ENCODE data around the gene ZNHIT6. TPM values are rescaled to one million over a fixed set of nuclear protein-coding genes. Genes with fewer than 3 reads are reported as not detected.

The ZNHIT6 gene
- total RNA-seq, 1 donor from 2014 or later = 24.6 TPM

DNA sequence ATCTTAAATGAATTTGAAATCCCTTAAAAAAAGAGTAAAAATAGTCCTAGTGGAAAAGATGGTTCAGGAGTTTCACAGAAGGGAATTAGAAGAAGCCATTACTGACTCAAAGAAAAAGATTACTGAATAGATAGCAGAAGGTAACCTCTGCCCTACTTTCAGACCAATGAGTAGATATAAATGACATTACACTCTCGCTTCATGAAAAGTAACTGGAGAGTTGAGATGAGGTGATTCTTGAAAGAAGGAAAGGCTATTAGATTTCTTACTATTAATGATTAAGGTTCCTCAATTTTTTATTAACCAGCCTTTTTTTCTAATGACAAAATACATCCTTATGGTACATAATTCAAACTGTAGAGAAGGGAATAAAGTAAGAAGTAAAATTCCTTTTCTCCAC lies 99.4 kb downstream of the ZNHIT6 start:
- no peaks in the 10 kb centered on the region for H3K27me3 Mint-ChIP-seq (ENCODE audit: insufficient read depth)
- H3K4me1 Mint-ChIP-seq (ENCODE audit: low read depth) = no peaks in the 10 kb centered on the region
- intact Hi-C loops (cut with micrococcal nuclease) = no loop called here
- no peak for DNase-seq (ENCODE audit: low spot score)
- no peak overlapping the region for H3K27ac Mint-ChIP-seq
- no peaks in the 10 kb centered on the region for H3K9me3 Mint-ChIP-seq
- H3K4me3 Mint-ChIP-seq = no peak overlapping the region
- no peaks in the 10 kb centered on the region for H3K36me3 Mint-ChIP-seq (ENCODE audit: low read depth)

DNA sequence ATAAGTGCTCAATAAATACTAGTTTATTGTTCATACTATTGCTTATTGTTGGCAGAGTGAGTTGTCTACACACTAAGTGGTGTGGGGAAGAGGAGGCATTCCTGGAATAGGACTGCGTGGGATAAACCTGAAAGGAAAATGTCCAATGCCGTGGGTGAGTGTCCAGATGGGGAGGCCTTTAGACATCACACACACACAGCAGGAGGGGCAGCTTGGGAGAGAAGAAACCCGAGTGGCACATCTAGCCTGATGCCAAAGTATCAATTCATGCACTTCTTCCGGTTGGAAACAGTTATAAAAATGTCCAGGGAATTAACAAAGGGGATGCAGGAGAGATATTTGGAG lies 100.3 kb downstream of the ZNHIT6 start:
- no peak overlapping the region for H3K27ac Mint-ChIP-seq
- H3K4me3 Mint-ChIP-seq = no peak overlapping the region
- DNase-seq (ENCODE audit: low spot score) = no peak
- intact Hi-C loops (cut with micrococcal nuclease) = no loop called here
- no peaks in the 10 kb centered on the region for H3K4me1 Mint-ChIP-seq (ENCODE audit: low read depth)
- H3K36me3 Mint-ChIP-seq (ENCODE audit: low read depth) = no peaks in the 10 kb centered on the region
- no peaks in the 10 kb centered on the region for H3K9me3 Mint-ChIP-seq
- H3K27me3 Mint-ChIP-seq (ENCODE audit: insufficient read depth) = no peaks in the 10 kb centered on the region

DNA sequence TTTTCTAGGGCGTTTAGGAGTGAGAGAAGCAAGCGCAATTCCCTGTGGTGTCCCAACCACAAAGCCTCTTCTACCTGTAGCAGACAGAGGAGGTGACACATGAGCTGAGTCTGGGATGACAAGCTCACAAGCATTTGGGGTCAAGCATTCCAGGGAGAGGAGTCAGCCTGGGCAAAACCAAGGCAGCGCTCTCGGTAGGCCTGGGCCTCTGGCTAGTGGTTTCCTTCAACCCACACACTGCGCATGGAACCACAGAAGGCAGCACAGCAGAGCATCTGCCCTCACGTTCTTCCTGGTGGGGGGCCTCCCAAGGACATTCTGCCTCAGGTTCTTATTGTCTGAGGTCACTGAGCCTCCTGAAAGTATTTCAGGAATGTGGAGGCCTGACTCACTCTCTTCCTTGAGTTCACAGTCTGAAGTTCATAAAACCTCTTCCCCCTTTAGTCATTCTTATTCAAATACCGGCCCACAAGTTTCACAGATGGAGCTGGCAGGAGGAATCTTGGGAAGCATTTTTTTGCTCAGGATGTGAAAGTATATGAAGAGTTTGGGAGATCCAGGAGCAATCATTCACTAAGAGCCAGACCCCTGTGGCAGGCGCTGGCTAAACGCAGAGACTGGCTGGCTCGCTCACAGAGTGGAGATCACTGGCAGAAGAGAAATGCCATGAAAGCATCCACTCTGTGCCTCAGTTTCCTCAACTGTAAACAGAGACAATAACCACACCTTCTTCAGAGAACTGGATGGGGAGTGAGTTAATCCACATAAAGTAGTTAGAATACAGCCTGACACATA lies 100.9 kb downstream of the ZNHIT6 start:
- H3K36me3 Mint-ChIP-seq (ENCODE audit: low read depth) = no peaks in the 10 kb centered on the region
- no peaks in the 10 kb centered on the region for H3K27me3 Mint-ChIP-seq (ENCODE audit: insufficient read depth)
- no peaks in the 10 kb centered on the region for H3K4me1 Mint-ChIP-seq (ENCODE audit: low read depth)
- H3K27ac Mint-ChIP-seq = no peak overlapping the region
- H3K4me3 Mint-ChIP-seq = no peak overlapping the region
- DNase-seq (ENCODE audit: low spot score) = no peak
- no peaks in the 10 kb centered on the region for H3K9me3 Mint-ChIP-seq
- intact Hi-C loops (cut with micrococcal nuclease) = no loop called here

DNA sequence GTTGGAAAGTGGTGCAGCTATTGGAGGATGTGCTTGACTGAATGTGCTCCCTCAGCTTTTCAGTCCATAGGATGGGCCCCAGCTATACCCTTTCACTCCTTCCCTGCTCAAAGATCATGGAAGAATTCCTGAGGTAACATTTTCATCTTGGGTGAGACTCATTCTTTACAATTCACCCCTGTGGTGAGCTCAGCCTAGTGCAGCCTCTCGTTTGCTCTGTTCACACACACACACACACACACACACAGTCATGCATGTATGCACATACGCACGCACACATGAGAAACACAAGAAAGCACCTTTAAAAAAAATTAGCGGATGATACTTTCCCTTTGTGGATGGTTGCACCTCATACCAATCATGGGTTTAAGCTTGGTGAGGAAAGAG lies 101.8 kb downstream of the ZNHIT6 start:
- Mint-ChIP-seq H3K4me1 (ENCODE audit: low read depth) (no peaks in the 10 kb centered on the region), H3K4me3 (no peak overlapping the region), H3K36me3 (ENCODE audit: low read depth) (no peaks in the 10 kb centered on the region), H3K27ac (no peak overlapping the region), H3K9me3 (no peaks in the 10 kb centered on the region), H3K27me3 (ENCODE audit: insufficient read depth) (no peaks in the 10 kb centered on the region)
- no peak for DNase-seq (ENCODE audit: low spot score)
- intact Hi-C loops (cut with micrococcal nuclease) = no loop called here

DNA sequence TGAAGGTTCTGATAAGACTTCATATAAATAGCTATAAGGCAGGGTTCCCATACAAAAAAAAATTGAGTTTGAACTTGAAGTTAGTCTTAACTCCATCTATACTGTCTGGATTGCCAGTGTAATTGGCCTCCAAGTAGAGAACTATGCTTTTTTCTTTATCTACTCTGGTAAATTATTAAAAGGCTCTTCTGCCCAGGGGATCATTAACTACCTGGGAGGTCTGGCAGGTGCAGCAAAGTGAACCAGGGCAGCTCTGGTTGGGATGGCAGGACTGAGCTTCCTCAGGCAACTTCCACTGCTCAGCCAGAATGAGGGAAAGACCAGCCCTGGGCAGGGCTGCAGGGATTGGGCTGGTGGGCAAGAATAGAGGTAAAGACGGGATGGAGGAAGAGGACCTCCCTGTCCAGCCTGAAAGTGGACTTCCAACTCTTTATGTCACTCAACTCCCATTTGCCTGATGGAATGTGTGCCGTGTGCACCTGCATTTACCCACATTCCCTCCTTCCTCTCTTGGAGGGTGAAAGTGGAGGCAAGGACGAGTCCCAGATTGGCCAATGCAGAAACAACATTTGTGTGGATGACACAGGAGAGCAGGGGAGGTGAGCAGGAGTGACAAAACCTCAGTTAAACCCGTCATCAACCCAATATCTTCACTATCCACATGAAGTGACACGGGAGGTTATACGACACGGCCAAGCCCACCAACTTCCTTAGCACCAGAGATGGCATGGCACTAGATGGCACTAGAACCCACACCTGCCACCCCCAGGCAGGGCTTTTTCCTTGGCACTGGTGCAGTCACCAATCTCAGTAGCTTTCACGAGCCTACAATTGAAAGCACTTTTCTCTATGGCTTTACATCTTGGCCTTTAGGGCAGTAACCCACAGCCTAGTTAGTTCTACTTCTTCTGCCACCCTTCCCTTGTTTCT lies 102.5 kb downstream of the ZNHIT6 start:
- intact Hi-C loops (cut with micrococcal nuclease) = no loop called here
- Mint-ChIP-seq H3K27ac (no peak overlapping the region), H3K4me3 (no peak overlapping the region), H3K27me3 (ENCODE audit: insufficient read depth) (no peaks in the 10 kb centered on the region), H3K4me1 (ENCODE audit: low read depth) (no peaks in the 10 kb centered on the region), H3K9me3 (peaks cover 2% of the 10 kb centered on the region), H3K36me3 (ENCODE audit: low read depth) (no peaks in the 10 kb centered on the region)
- no peak for DNase-seq (ENCODE audit: low spot score)

DNA sequence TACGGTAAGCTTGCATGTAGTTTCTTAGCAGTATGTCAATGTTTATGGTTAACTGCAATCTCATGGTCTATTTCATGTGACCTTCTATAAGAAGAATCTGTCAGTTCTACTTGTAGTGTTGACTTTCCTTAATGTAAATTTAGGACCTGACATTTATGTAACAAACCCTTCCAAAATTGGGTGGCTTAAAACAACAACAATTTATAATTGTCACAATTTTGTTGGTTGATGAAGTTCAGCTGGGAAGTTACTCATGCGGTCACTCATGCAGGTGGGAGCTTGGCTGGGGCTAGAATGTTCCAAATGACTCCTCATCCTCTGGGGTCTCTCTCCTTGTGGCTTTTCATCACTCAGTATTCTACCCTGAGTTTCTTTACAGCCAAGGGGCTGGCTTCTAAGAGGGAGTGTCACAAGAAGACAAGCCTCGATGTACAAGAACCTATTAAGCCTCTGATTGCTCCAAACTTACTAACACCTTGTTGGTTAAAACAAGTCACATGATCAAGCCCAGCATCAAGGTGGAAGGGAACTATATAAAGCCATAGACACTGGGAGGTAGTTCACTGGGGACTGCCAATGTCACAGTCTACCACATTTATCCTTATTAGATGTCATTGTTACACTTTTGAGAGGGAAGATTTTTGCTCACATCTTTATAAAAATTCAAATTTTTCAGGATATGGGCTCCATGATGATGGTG lies 103.8 kb downstream of the ZNHIT6 start:
- Mint-ChIP-seq H3K4me3 (no peak overlapping the region), H3K36me3 (ENCODE audit: low read depth) (no peaks in the 10 kb centered on the region)

DNA sequence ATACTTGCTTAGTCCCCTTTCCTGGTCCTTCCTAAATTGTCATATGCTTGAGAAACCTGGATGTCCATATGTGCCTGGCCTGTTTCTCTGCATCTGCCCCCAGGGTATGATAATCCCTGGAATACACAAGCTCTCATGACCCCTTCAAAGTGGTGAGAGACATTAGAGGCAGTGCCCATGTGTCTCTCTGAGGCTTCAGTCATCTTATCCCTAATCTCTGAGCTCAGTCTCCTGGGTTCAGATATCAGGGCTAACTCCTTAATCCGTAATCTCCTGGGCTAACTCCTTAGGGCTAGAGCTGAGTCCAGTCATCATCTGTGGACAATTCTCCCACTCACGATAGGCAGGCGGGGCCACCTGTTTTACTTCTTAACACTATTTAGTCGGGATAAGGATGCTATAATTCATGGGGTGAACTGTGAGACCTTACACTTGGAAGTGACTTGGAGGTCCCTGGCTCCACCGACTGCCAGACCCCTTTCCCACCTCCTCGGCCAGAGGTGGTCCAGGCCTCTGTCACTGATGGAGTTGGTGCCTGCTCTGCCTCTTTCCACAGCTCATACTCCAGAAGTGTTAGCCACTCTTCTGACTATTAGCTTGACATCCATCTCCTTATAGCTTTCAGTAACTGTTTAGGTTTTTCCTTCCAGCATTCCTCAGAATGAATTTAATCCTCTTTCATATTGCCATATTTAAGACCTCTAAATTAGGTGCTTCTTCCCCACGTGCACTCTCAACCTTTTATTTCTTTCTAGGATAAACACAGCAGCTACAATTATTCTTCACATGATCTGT lies 105.0 kb downstream of the ZNHIT6 start:
- no peaks in the 10 kb centered on the region for H3K27me3 Mint-ChIP-seq (ENCODE audit: insufficient read depth)
- no peaks in the 10 kb centered on the region for H3K36me3 Mint-ChIP-seq (ENCODE audit: low read depth)
- peaks cover 15% of the 10 kb centered on the region for H3K9me3 Mint-ChIP-seq
- intact Hi-C loops (cut with micrococcal nuclease) = no loop called here
- DNase-seq (ENCODE audit: low spot score) = no peak
- no peak overlapping the region for H3K27ac Mint-ChIP-seq
- H3K4me3 Mint-ChIP-seq = no peak overlapping the region
- no peaks in the 10 kb centered on the region for H3K4me1 Mint-ChIP-seq (ENCODE audit: low read depth)

More for the DNA sequence above, 103.8 kb downstream of the ZNHIT6 start:
- Mint-ChIP-seq H3K9me3 (peaks cover 11% of the 10 kb centered on the region), H3K27ac (no peak overlapping the region), H3K27me3 (ENCODE audit: insufficient read depth) (no peaks in the 10 kb centered on the region), H3K4me1 (ENCODE audit: low read depth) (no peaks in the 10 kb centered on the region)
- DNase-seq (ENCODE audit: low spot score) = no peak
- intact Hi-C loops (cut with micrococcal nuclease) = no loop called here

DNA sequence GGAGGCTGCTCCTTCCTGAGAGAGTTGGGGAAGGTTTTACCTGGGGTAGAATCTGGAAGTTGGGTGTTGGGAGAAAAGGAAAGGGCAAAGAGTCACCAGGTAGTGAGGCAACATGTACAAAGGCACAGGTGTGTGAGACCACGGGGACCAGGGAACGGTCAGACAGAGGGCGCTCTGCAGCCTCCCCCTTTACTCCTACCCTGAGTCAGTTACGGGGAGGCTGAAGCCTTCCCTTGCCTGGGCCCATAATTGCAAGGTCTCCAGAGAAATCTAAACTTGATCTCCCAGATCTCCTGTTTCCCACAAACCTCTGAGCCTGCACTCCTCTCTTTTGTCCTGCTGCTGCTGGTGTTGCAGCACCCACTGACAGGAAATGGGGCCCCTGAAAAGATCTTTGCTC lies 105.7 kb downstream of the ZNHIT6 start:
- no peaks in the 10 kb centered on the region for H3K36me3 Mint-ChIP-seq (ENCODE audit: low read depth)
- intact Hi-C loops (cut with micrococcal nuclease) = no loop called here
- no peak overlapping the region for H3K4me3 Mint-ChIP-seq
- H3K27me3 Mint-ChIP-seq (ENCODE audit: insufficient read depth) = no peaks in the 10 kb centered on the region
- no peak overlapping the region for H3K27ac Mint-ChIP-seq
- peaks cover 16% of the 10 kb centered on the region for H3K9me3 Mint-ChIP-seq
- DNase-seq (ENCODE audit: low spot score) = no peak
- H3K4me1 Mint-ChIP-seq (ENCODE audit: low read depth) = no peaks in the 10 kb centered on the region

DNA sequence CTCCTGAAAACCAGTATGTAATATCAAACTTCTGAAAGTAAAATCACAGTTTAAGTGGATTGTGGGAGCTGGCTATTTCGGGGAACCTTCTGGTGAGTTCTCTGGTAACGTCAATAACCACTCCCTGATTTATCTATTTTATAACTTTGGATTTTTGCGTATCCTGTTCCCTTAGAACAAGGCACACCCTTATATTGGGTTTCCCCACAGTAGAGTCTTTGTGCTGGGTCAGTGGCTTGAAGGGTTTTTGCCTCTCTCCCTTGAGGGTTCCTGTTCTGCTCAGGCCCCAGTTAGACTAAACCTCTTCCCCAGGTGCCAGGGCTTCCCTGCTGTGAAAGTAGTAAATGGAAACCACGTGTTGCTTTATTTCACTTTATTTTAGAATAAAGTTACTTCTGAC lies 106.3 kb downstream of the ZNHIT6 start:
- no peak for DNase-seq (ENCODE audit: low spot score)
- no peaks in the 10 kb centered on the region for H3K27me3 Mint-ChIP-seq (ENCODE audit: insufficient read depth)
- no peaks in the 10 kb centered on the region for H3K4me1 Mint-ChIP-seq (ENCODE audit: low read depth)
- no peak overlapping the region for H3K4me3 Mint-ChIP-seq
- H3K27ac Mint-ChIP-seq = no peak overlapping the region
- no peaks in the 10 kb centered on the region for H3K36me3 Mint-ChIP-seq (ENCODE audit: low read depth)
- intact Hi-C loops (cut with micrococcal nuclease) = no loop called here
- peaks cover 16% of the 10 kb centered on the region for H3K9me3 Mint-ChIP-seq

DNA sequence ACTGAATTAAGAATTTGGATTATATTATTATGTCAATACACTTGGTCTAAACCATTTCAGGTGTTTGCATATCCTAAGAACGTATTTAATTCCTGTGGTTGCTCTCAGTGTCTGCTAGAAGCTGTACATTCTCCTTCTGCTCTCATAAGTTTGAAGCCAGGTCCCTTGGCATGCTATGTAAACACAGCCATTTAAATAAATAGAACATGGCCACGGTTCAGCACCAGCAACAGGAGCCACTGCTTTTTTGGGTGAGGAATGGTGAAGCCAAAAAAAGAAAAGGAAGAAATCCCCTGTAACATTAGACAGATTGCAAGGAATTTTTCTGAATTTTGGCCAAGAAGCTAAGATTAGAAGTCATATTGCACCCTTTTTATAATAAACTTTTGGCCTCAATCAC lies 108.6 kb downstream of the ZNHIT6 start:
- H3K36me3 Mint-ChIP-seq (ENCODE audit: low read depth) = no peaks in the 10 kb centered on the region
- no peak overlapping the region for H3K4me3 Mint-ChIP-seq
- no peak for DNase-seq (ENCODE audit: low spot score)
- no peaks in the 10 kb centered on the region for H3K4me1 Mint-ChIP-seq (ENCODE audit: low read depth)
- peaks cover 16% of the 10 kb centered on the region for H3K9me3 Mint-ChIP-seq
- H3K27ac Mint-ChIP-seq = no peak overlapping the region
- intact Hi-C loops (cut with micrococcal nuclease) = no loop called here
- peaks cover 2% of the 10 kb centered on the region for H3K27me3 Mint-ChIP-seq (ENCODE audit: insufficient read depth)

Data from activated T-helper 1 cell treated with anti-CD3 and anti-CD28 coated beads, Interleukin-12 subunit alpha, Interleukin-12 subunit beta, Interleukin-2, Interleukin-4 antibody, amounts not matched to agents 30 ng/mL and 10 ng/mL and 1 ng/mL, durations not matched to agents 14 hours and 24 hours and 36 hours (primary cell).